Measurements from ENCODE around the gene HAUS6.

DNA sequence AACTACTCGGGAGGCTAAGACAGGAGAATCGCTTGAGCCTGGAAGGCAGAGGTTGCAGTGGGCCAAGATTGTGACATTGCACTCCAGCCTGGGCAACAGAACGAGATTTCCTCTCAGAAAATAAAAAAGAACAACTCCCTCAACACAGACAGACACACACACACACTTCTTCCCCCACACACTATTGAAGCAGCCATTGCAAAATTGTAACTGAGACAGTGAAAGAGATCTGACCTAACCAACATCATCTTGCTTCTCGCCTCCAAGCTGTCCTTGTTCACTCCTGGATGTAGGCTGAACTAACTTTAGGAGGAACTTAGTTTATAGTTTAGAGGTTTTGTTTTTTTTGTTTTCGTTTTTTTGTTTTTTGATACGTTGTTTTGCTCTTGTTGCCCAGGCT lies 37.6 kb upstream of the HAUS6 start:
- TF ChIP-seq, protein P1, sequence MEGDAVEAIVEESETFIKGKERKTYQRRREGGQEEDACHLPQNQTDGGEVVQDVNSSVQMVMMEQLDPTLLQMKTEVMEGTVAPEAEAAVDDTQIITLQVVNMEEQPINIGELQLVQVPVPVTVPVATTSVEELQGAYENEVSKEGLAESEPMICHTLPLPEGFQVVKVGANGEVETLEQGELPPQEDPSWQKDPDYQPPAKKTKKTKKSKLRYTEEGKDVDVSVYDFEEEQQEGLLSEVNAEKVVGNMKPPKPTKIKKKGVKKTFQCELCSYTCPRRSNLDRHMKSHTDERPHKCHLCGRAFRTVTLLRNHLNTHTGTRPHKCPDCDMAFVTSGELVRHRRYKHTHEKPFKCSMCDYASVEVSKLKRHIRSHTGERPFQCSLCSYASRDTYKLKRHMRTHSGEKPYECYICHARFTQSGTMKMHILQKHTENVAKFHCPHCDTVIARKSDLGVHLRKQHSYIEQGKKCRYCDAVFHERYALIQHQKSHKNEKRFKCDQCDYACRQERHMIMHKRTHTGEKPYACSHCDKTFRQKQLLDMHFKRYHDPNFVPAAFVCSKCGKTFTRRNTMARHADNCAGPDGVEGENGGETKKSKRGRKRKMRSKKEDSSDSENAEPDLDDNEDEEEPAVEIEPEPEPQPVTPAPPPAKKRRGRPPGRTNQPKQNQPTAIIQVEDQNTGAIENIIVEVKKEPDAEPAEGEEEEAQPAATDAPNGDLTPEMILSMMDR (optimal IDR thresholded peaks at IDR 0.05 in 1 of 3, IDR thresholded peaks at IDR 0.05 in 1 of 3, conservative IDR thresholded peaks at IDR 0.05 in 1 of 3; ENCODE audit: extremely low read depth in 1 of 3, insufficient read depth in 2 of 3, low read length in 3 of 3): no peak
- TF ChIP-seq EZH2 (IDR thresholded peaks at IDR 0.05; ENCODE audit: low read length): no peak

Data from keratinocyte (primary cell).